PC-3 (cell line): ENCODE data around the gene HAGHL. TPM values are rescaled to one million over a fixed set of nuclear protein-coding genes. Genes with fewer than 3 reads are reported as not detected.

Source experiments
- ATAC-seq: fragments of 200-7000 bp; cut with Tn5 transposase; 2 replicates; pipeline ENCODE4 v1.9.1; 2020; ENCODE audit warnings: mild to moderate bottlenecking, moderate library complexity
- BruUV-seq: library from RNA; stranded (reverse); fragments of 400-500 nt; replicated peaks from 2 replicates; lab custom pipeline; 2021; lab: Mats Ljungman, UMichigan
- CTCF ChIA-PET: fragments of 300-600 bp; sonication (Branson Sonifier 250); formaldehyde crosslinking; loops from one replicate; lab custom pipeline; 2022; ENCODE audit warnings: antibody characterized with exemption; lab: Charles Lee
- POLR2A ChIA-PET: fragments of 300-600 bp; sonication (Branson Sonifier 250); formaldehyde crosslinking; loops from one replicate; lab custom pipeline; 2022; ENCODE audit warnings: antibody characterized with exemption; ENCODE audit not compliant: unreplicated experiment; lab: Charles Lee
- DNase-seq: peaks from one replicate; pipeline ENCODE4 v3.0.0-alpha.2; 2015
- H2AFZ ChIP-seq: fragments of 300-600 bp; sonication (generic); 2 replicates; pipeline ENCODE4 v1.6.0; 2016; ENCODE audit warnings: antibody characterized with exemption, low read length
- H3F3A ChIP-seq: fragments of 300-600 bp; sonication (generic); one replicate; pipeline ENCODE4 v1.6.0; 2017; ENCODE audit warnings: antibody characterized with exemption, low read length, control low read depth, mild to moderate bottlenecking; ENCODE audit not compliant: unreplicated experiment
- H3K27ac ChIP-seq: fragments of 300-600 bp; sonication (generic); 2 replicates; pipeline ENCODE4 v1.5.1; 2016; ENCODE audit warnings: mild to moderate bottlenecking, low read length
- H3K27me3 ChIP-seq: fragments of 300-600 bp; sonication (generic); 2 replicates; pipeline ENCODE4 v1.6.1; 2016; ENCODE audit warnings: low read length, mixed read lengths
- H3K36me3 ChIP-seq: fragments of 300-600 bp; sonication (generic); 2 replicates; pipeline ENCODE4 v1.6.1; 2016; ENCODE audit warnings: low read depth, mixed run types, low read length, mixed read lengths
- H3K4me1 ChIP-seq: fragments of 300-600 bp; sonication (generic); 2 replicates; pipeline ENCODE4 v1.5.1; 2016; ENCODE audit warnings: low read length; ENCODE audit not compliant: insufficient read depth
- H3K4me2 ChIP-seq: fragments of 300-600 bp; sonication (generic); 2 replicates; pipeline ENCODE4 v1.6.0; 2016; ENCODE audit warnings: low read length
- H3K4me3 ChIP-seq: fragments of 300-600 bp; sonication (generic); 2 replicates; pipeline ENCODE4 v1.5.1; 2016; ENCODE audit warnings: mild to moderate bottlenecking, low read length, mixed read lengths
- H3K79me2 ChIP-seq: fragments of 300-600 bp; sonication (generic); 2 replicates; pipeline ENCODE4 v1.6.1; 2017; ENCODE audit warnings: low read length, mixed read lengths
- H3K9ac ChIP-seq: fragments of 300-600 bp; sonication (generic); 2 replicates; pipeline ENCODE4 v1.6.0; 2016; ENCODE audit warnings: mild to moderate bottlenecking, low read length
- H3K9me2 ChIP-seq: fragments of 300-600 bp; sonication (generic); replicated peaks from 2 replicates; pipeline ENCODE4 v1.6.1; 2016; ENCODE audit warnings: mixed run types, low read length, mixed read lengths
- H3K9me3 ChIP-seq: fragments of 300-600 bp; sonication (generic); 2 replicates; pipeline ENCODE4 v1.6.1; 2016; ENCODE audit warnings: low read length, mixed read lengths
- H4K20me1 ChIP-seq: fragments of 300-600 bp; sonication (generic); 2 replicates; pipeline ENCODE4 v1.6.1; 2016; ENCODE audit warnings: low read length, mixed read lengths
- CTCF ChIP-seq: fragments of 300-600 bp; sonication (generic); conservative IDR thresholded peaks from 2 replicates; pipeline ENCODE4 v1.5.1; 2017; ENCODE audit warnings: antibody characterized with exemption, low read depth, mild to moderate bottlenecking, low read length
- EZH2 ChIP-seq: fragments of 300-600 bp; sonication (generic); IDR thresholded peaks from one replicate; pipeline ENCODE4 v1.6.1; 2017; ENCODE audit warnings: antibody characterized with exemption, mild to moderate bottlenecking, low read length; ENCODE audit not compliant: unreplicated experiment
- intact Hi-C: fragments of 100-400 bp; cut with micrococcal nuclease; formaldehyde crosslinking; loops from 2 replicates; pipeline ENCODE4 v1.9.0; 2023
- total RNA-seq: library from RNA; depleted of rRNA; stranded (reverse); fragments of >200 nt; gene quantifications from 2 replicates; pipeline ENCODE4 v1.2.3, GENCODE V29; 2014

The HAGHL gene
- total RNA-seq, 1 experiment from 2014 or later: 16.4 TPM

GRCh38 chr16:680967-681745, 45.8 kb upstream of the HAGHL start:
- Histone ChIP-seq H3K79me2 (peaks cover 35% of the 10 kb centered on the region), H4K20me1 (peaks cover 10% of the 10 kb centered on the region; the same call in 1 of the 2 replicates), H3K27ac (0 out of 2 replicates have a peak overlapping the region, but pooled peaks have one; percentile 10), H3K4me3 (peak overlapping the region; percentile 78), H3K9me2 (no peaks in the 10 kb centered on the region), H3K9me3 (no peaks in the 10 kb centered on the region), H3K9ac (peak overlapping the region; percentile 74), H3K4me1 (peaks cover 26% of the 10 kb centered on the region), H2AFZ (no peak overlapping the region), H3F3A (no peaks in the 10 kb centered on the region), H3K36me3 (peaks cover 6% of the 10 kb centered on the region), H3K27me3 (no peaks in the 10 kb centered on the region), H3K4me2 (peak overlapping the region; percentile 90)
- ChIA-PET CTCF (no interaction called here), POLR2A (interaction anchor here (0.6 kb wide), 1 partner anchor 300 kb away, joined by 3 read pairs; the partner anchor contains the start of gene SOX8)
- intact Hi-C loops: no loop called here
- 0 out of 2 replicates have a peak, but pooled peaks have one; percentile 0 for ATAC-seq
- peak; percentile 44 for DNase-seq
- BruUV-seq: no TSS peak
- TF ChIP-seq CTCF (peak; percentile 19; the same call in 1 of the 2 replicates), EZH2 (no peak)

GRCh38 chr16:681746-682427, 45.0 kb upstream of the HAGHL start:
- Histone ChIP-seq H3K79me2 (peaks cover 35% of the 10 kb centered on the region), H3K36me3 (peaks cover 6% of the 10 kb centered on the region), H3K4me1 (peaks cover 26% of the 10 kb centered on the region), H3K9me2 (no peaks in the 10 kb centered on the region), H3K4me2 (peak overlapping the region; percentile 90), H2AFZ (no peak overlapping the region), H3K4me3 (peak overlapping the region; percentile 78), H3K9ac (0 out of 2 replicates have a peak overlapping the region, but pooled peaks have one; percentile 74), H4K20me1 (peaks cover 10% of the 10 kb centered on the region; the same call in 1 of the 2 replicates), H3K27ac (no peak overlapping the region), H3F3A (no peaks in the 10 kb centered on the region), H3K27me3 (no peaks in the 10 kb centered on the region), H3K9me3 (no peaks in the 10 kb centered on the region)
- CTCF ChIA-PET: no interaction called here
- peak; percentile 41 for DNase-seq
- TF ChIP-seq CTCF: no peak
- TF ChIP-seq EZH2: no peak
- intact Hi-C loops: no loop called here
- BruUV-seq: TSS peak; percentile 69
- POLR2A ChIA-PET: interaction anchor here (0.6 kb wide), 1 partner anchor 300 kb away, joined by 3 read pairs; the partner anchor contains the start of gene SOX8
- ATAC-seq: no peak
